Endothelial cell of umbilical vein (primary cell): Measurements from ENCODE around the gene LIPH. TPM values are rescaled to one million over a fixed set of nuclear protein-coding genes. Genes with fewer than 3 reads are reported as not detected.

ENCODE experiments used
- BruUV-seq: library from RNA; stranded (reverse); fragments of 400-500 nt; replicated peaks from 2 replicates; lab custom pipeline; 2021; lab: Mats Ljungman, UMichigan
- CTCF ChIA-PET: fragments of 300-600, 350-600 bp; sonication (Branson Sonifier 250); formaldehyde crosslinking; loops from one replicate; lab custom pipeline; 2021; ENCODE audit warnings: antibody characterized with exemption, inconsistent platforms; lab: Charles Lee
- POLR2A ChIA-PET: fragments of 300-600, 350-600 bp; sonication (Branson Sonifier 250); formaldehyde crosslinking; loops from one replicate; lab custom pipeline; 2021; ENCODE audit warnings: antibody characterized with exemption, inconsistent platforms; lab: Charles Lee
- DNase-seq: peaks from one replicate; pipeline ENCODE4 v3.0.0-alpha.2; 2011; ENCODE audit warnings: low read depth, low spot score
- FAIRE-seq: peaks from 2 replicates; lab custom pipeline; 2011; peaks lifted over from hg19 to GRCh38; lab: Jason Lieb, UNC
- H2AFZ ChIP-seq: 2 replicates; pipeline ENCODE4 v1.6.0; 2012; ENCODE audit warnings: low read depth, low read length, control low read depth, inconsistent platforms
- H3K27ac ChIP-seq: 2 replicates; pipeline ENCODE4 v1.5.1; 2011; ENCODE audit warnings: low read depth, mild to moderate bottlenecking, control low read depth, low read length, moderate library complexity; ENCODE audit not compliant: insufficient read depth
- H3K27me3 ChIP-seq, 2 experiments: 2 replicates each; pipeline versions ENCODE4 v1.6.0 to v1.6.1; 2011; ENCODE audit warnings: low read length in 2 of 2, mixed read lengths in 1 of 2; ENCODE audit not compliant: control insufficient read depth in 2 of 2, insufficient read depth in 2 of 2
- H3K36me3 ChIP-seq, 2 experiments: 2 replicates in 1 of 2; 3 replicates in 1 of 2; pipeline ENCODE4 v1.5.1; 2011; ENCODE audit warnings: low read length in 2 of 2, mild to moderate bottlenecking in 1 of 2, moderate library complexity in 1 of 2; ENCODE audit not compliant: control insufficient read depth in 2 of 2, insufficient read depth in 2 of 2; ENCODE audit errors: extremely low read depth in 1 of 2
- H3K4me1 ChIP-seq: 3 replicates; pipeline ENCODE4 v1.5.1; 2011; ENCODE audit warnings: mild to moderate bottlenecking, low read length; ENCODE audit not compliant: control insufficient read depth, insufficient read depth; ENCODE audit errors: extremely low read depth
- H3K4me2 ChIP-seq: 2 replicates; pipeline ENCODE4 v1.6.1; 2011; ENCODE audit warnings: low read length, control low read depth, mixed read lengths; ENCODE audit not compliant: insufficient read depth
- H3K4me3 ChIP-seq, 3 experiments: fragments of 200-600 bp in 1 of 3; sonication (generic), shearing (Covaris generic) in 1 of 3; replicated peaks in 1 of 3; 2 replicates each; pipeline ENCODE4 v1.5.1; 2011 to 2016; ENCODE audit warnings: control low read depth in 3 of 3, low read length in 3 of 3, mild to moderate bottlenecking in 2 of 3, inconsistent platforms in 1 of 3, low read depth in 1 of 3, moderate library complexity in 1 of 3; ENCODE audit not compliant: insufficient read depth in 1 of 3
- H3K79me2 ChIP-seq: 2 replicates; pipeline ENCODE4 v1.6.0; 2012; ENCODE audit warnings: low read length, inconsistent platforms; ENCODE audit not compliant: control insufficient read depth, insufficient read depth
- H3K9ac ChIP-seq: replicated peaks from 2 replicates; pipeline ENCODE3; 2011; ENCODE audit warnings: low read length, control low read depth; ENCODE audit not compliant: insufficient read depth; ENCODE audit errors: extremely low read depth
- H3K9me1 ChIP-seq: replicated peaks from 3 replicates; pipeline ENCODE4 v1.6.0; 2011; ENCODE audit warnings: mild to moderate bottlenecking, low read length; ENCODE audit not compliant: control insufficient read depth, insufficient read depth; ENCODE audit errors: extremely low read depth
- H3K9me3 ChIP-seq: replicated peaks from 2 replicates; pipeline ENCODE4 v1.5.1; 2012; ENCODE audit warnings: low read length, inconsistent platforms; ENCODE audit not compliant: control insufficient read depth, insufficient read depth
- H4K20me1 ChIP-seq: replicated peaks from 2 replicates; pipeline ENCODE3; 2011; ENCODE audit warnings: mild to moderate bottlenecking, low read length; ENCODE audit not compliant: control insufficient read depth, insufficient read depth; ENCODE audit errors: extremely low read depth
- EZH2 ChIP-seq: IDR thresholded peaks from 2 replicates; pipeline ENCODE4 v1.6.1; 2012; ENCODE audit warnings: borderline replicate concordance, low read depth, mild to moderate bottlenecking, moderate library complexity, low read length, inconsistent platforms; ENCODE audit not compliant: severe bottlenecking
- FOS ChIP-seq: IDR thresholded peaks from 2 replicates; pipeline ENCODE4 v1.6.1; 2011; ENCODE audit warnings: mild to moderate bottlenecking, low read length, moderate library complexity, borderline replicate concordance; ENCODE audit not compliant: insufficient read depth
- GATA2 ChIP-seq: IDR thresholded peaks from 2 replicates; pipeline ENCODE4 v1.7.0; 2011; ENCODE audit warnings: low read depth, mild to moderate bottlenecking, moderate library complexity, mixed read lengths, low read length; ENCODE audit not compliant: insufficient read length, insufficient read depth
- JUN ChIP-seq: IDR thresholded peaks from 2 replicates; pipeline ENCODE4 v1.6.1; 2011; ENCODE audit warnings: borderline replicate concordance, low read depth; ENCODE audit not compliant: insufficient read length, insufficient read depth
- MYC ChIP-seq: IDR thresholded peaks from one replicate; pipeline ENCODE4 v1.6.1; 2011; ENCODE audit warnings: mild to moderate bottlenecking, low read depth, low read length
- POLR2A ChIP-seq: IDR thresholded peaks from 2 replicates; pipeline ENCODE4 v1.6.1; 2012; ENCODE audit warnings: low read depth, mild to moderate bottlenecking, control low read depth, low read length
- POLR2AphosphoS5 ChIP-seq: IDR thresholded peaks from 2 replicates; pipeline ENCODE4 v1.6.1; 2012; ENCODE audit warnings: low read depth, mild to moderate bottlenecking, control low read depth, low read length, moderate library complexity; ENCODE audit not compliant: insufficient read depth
- dilution Hi-C: fragments of 300-500 bp; cut with MboI; formaldehyde crosslinking; loops from one replicate; pipeline ENCODE4 v1.15.0; 2019; ENCODE audit warnings: low sequenced_read_pairs; ENCODE audit not compliant: extremely low pct_ligation_motif_present
- intact Hi-C: fragments of 100-400 bp; cut with micrococcal nuclease; formaldehyde crosslinking; loops from one replicate; pipeline ENCODE4 v1.10.0; 2022
- polyA plus RNA-seq, 4 experiments: library from polyadenylated mRNA; depleted of rRNA in 3 of 4; stranded (reverse) in 3 of 4; unstranded in 1 of 4; fragments of >200 nt; gene quantifications; 2 replicates each; pipeline versions ENCODE4 v1.2.1 to v1.2.3, GENCODE V29; 2011 to 2012; ENCODE audit warnings: missing spikeins in 1 of 4
- total RNA-seq: library from RNA; stranded (reverse); gene quantifications from 2 replicates; pipeline ENCODE4 v1.2.3, GENCODE V29; 2021
- TF ChIP-seq, protein P1 (sequence below): IDR thresholded peaks from 2 replicates; pipeline ENCODE4 v1.6.1; 2011; ENCODE audit not compliant: insufficient read depth, insufficient read length
- TF ChIP-seq, protein P2 (sequence below), 2 donors: IDR thresholded peaks; 1 replicate in 1 of 2; 2 replicates in 1 of 2; pipeline ENCODE4 v1.5.1; 2011; ENCODE audit warnings: low read length in 2 of 2, mild to moderate bottlenecking in 2 of 2, moderate library complexity in 2 of 2, control low read depth in 1 of 2, inconsistent platforms in 1 of 2, low read depth in 1 of 2; ENCODE audit not compliant: insufficient read depth in 1 of 2; ENCODE audit errors: extremely low read depth in 1 of 2

Gene LIPH
- total and polyA plus RNA-seq, 2 donors (not counting 3 experiments of a cell fraction or from before 2014, with no cell fraction given), result not detected

DNA sequence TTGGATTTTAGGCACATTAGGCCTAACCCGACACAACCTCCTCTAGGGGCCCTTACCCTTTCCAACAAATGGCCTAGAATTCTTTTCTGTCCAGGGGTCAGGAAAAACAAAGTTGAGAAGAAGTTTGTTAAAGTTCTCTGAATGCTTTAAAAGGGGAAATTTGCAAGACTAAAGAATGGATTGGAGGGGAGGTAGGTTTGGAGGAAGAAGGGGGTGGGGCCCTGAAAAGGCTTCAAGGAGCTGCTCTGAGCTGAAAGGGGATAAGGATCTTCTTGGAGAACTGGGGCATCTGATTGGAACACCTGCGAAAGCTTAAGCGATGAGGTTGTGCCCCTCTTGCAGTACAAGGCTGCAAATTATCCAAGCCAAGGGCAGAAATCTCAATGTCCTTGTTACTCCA lies 29.8 kb upstream of the LIPH start:
- TF ChIP-seq JUN (no peak), POLR2AphosphoS5 (no peak), GATA2 (no peak), FOS (no peak), POLR2A (no peak), EZH2 (no peak), MYC (no peak)
- TF ChIP-seq, protein P1, sequence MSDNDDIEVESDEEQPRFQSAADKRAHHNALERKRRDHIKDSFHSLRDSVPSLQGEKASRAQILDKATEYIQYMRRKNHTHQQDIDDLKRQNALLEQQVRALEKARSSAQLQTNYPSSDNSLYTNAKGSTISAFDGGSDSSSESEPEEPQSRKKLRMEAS, result no peak
- TF ChIP-seq, protein P2, sequence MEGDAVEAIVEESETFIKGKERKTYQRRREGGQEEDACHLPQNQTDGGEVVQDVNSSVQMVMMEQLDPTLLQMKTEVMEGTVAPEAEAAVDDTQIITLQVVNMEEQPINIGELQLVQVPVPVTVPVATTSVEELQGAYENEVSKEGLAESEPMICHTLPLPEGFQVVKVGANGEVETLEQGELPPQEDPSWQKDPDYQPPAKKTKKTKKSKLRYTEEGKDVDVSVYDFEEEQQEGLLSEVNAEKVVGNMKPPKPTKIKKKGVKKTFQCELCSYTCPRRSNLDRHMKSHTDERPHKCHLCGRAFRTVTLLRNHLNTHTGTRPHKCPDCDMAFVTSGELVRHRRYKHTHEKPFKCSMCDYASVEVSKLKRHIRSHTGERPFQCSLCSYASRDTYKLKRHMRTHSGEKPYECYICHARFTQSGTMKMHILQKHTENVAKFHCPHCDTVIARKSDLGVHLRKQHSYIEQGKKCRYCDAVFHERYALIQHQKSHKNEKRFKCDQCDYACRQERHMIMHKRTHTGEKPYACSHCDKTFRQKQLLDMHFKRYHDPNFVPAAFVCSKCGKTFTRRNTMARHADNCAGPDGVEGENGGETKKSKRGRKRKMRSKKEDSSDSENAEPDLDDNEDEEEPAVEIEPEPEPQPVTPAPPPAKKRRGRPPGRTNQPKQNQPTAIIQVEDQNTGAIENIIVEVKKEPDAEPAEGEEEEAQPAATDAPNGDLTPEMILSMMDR (IDR thresholded peaks at IDR 0.05; ENCODE audit: extremely low read depth in 1 of 2, insufficient read depth in 1 of 2, low read depth in 1 of 2, low read length in 2 of 2), result no peak
- dilution Hi-C loops, result no loop called here
- FAIRE-seq (no peak), DNase-seq (no peak)
- H3K4me2 ChIP-seq, result no peak overlapping the region
- H2AFZ ChIP-seq, result no peak overlapping the region
- BruUV-seq, result no TSS peak
- intact Hi-C loops, result no loop called here
- no peaks in the 10 kb centered on the region for H3K36me3 ChIP-seq
- no peak overlapping the region for H3K27ac ChIP-seq
- no peak overlapping the region for H3K4me3 ChIP-seq
- no peaks in the 10 kb centered on the region for H3K9me1 ChIP-seq
- ChIA-PET POLR2A (no interaction called here), CTCF (interaction anchor here (2.1 kb wide), 1 partner anchor 23 kb away, joined by 6 read pairs; no protein-coding TSS in a partner anchor)
- H4K20me1 ChIP-seq, result no peaks in the 10 kb centered on the region
- H3K27me3 ChIP-seq, result peaks cover 0 to 1% of the 10 kb centered on the region in 2 experiments
- peaks cover 7% of the 10 kb centered on the region for H3K4me1 ChIP-seq
- no peaks in the 10 kb centered on the region for H3K9me3 ChIP-seq
- H3K79me2 ChIP-seq, result peaks cover 1% of the 10 kb centered on the region
- H3K9ac ChIP-seq, result no peak overlapping the region
